Measurements from ENCODE around the gene IGIP. TPM values are rescaled to one million over a fixed set of nuclear protein-coding genes. Genes with fewer than 3 reads are reported as not detected.
A peak's percentile ranks its signal among the peaks of the same experiment; 100 is the strongest.

IGIP gene
- total RNA-seq, 1 donor from 2014 or later = 1.1 TPM

GRCh38 chr5:140148508-140148907 is 22.8 kb downstream of the IGIP start:
- peak; percentile 23 for DNase-seq (ENCODE audit: low read depth, low spot score)
- peaks cover 21% of the 10 kb centered on the region for H3K4me1 Mint-ChIP-seq
- no peak overlapping the region for H3K4me3 Mint-ChIP-seq
- H3K27me3 Mint-ChIP-seq (ENCODE audit: low read depth) = peaks cover 50% of the 10 kb centered on the region
- no peaks in the 10 kb centered on the region for H3K9me3 Mint-ChIP-seq
- TF ChIP-seq CTCF (conservative IDR thresholded peaks at IDR 0.05) = no peak
- H3K36me3 Mint-ChIP-seq (ENCODE audit: low read depth) = no peaks in the 10 kb centered on the region
- H3K27ac Mint-ChIP-seq (ENCODE audit: unreplicated experiment) = no peak overlapping the region

GRCh38 chr5:140150201-140150600 is 24.5 kb downstream of the IGIP start:
- Mint-ChIP-seq H3K36me3 (ENCODE audit: low read depth) (no peaks in the 10 kb centered on the region), H3K27me3 (ENCODE audit: low read depth) (peaks cover 42% of the 10 kb centered on the region), H3K4me3 (no peak overlapping the region), H3K27ac (ENCODE audit: unreplicated experiment) (no peak overlapping the region), H3K9me3 (no peaks in the 10 kb centered on the region), H3K4me1 (peaks cover 23% of the 10 kb centered on the region)
- TF ChIP-seq CTCF (conservative IDR thresholded peaks at IDR 0.05) = no peak
- no peak for DNase-seq (ENCODE audit: low read depth, low spot score)

- Mint-ChIP-seq H3K36me3 (ENCODE audit: low read depth) (no peaks in the 10 kb centered on the region), H3K9me3 (no peaks in the 10 kb centered on the region), H3K4me1 (peaks cover 26% of the 10 kb centered on the region), H3K4me3 (no peak overlapping the region), H3K27ac (ENCODE audit: unreplicated experiment) (no peak overlapping the region), H3K27me3 (ENCODE audit: low read depth) (peaks cover 31% of the 10 kb centered on the region)
- no peak for TF ChIP-seq CTCF (conservative IDR thresholded peaks at IDR 0.05)
- no peak for DNase-seq (ENCODE audit: low read depth, low spot score)
Observed at GRCh38 chr5:140151144-140152021, 25.6 kb downstream of the IGIP start.

GRCh38 chr5:140152022-140152999 is 26.6 kb downstream of the IGIP start:
- Mint-ChIP-seq H3K27me3 (ENCODE audit: low read depth) (peaks cover 24% of the 10 kb centered on the region), H3K4me3 (no peak overlapping the region), H3K9me3 (no peaks in the 10 kb centered on the region), H3K36me3 (ENCODE audit: low read depth) (no peaks in the 10 kb centered on the region), H3K27ac (ENCODE audit: unreplicated experiment) (no peak overlapping the region), H3K4me1 (peaks cover 35% of the 10 kb centered on the region)
- DNase-seq (ENCODE audit: low read depth, low spot score) = no peak
- TF ChIP-seq CTCF (conservative IDR thresholded peaks at IDR 0.05) = no peak

- H3K4me3 Mint-ChIP-seq = no peak overlapping the region
- H3K4me1 Mint-ChIP-seq = peaks cover 38% of the 10 kb centered on the region
- H3K9me3 Mint-ChIP-seq = no peaks in the 10 kb centered on the region
- H3K36me3 Mint-ChIP-seq (ENCODE audit: low read depth) = no peaks in the 10 kb centered on the region
- peaks cover 14% of the 10 kb centered on the region for H3K27me3 Mint-ChIP-seq (ENCODE audit: low read depth)
- H3K27ac Mint-ChIP-seq (ENCODE audit: unreplicated experiment) = peak overlapping the region; percentile 88
- no peak for TF ChIP-seq CTCF (conservative IDR thresholded peaks at IDR 0.05)
- DNase-seq (ENCODE audit: low read depth, low spot score) = no peak
Observed at GRCh38 chr5:140153255-140153654, 27.5 kb downstream of the IGIP start.
